Measurements from ENCODE around the gene BMP4.

The BMP4 gene

GRCh38 chr14:53938136-53938837, 18.3 kb downstream of the BMP4 start:
- no peak for DNase-seq (ENCODE audit: low read depth)
- TF ChIP-seq CTCF (conservative IDR thresholded peaks at IDR 0.05; ENCODE audit: control insufficient read depth, insufficient read depth, low read depth, low read length), result no peak
- H3K4me3 ChIP-seq (ENCODE audit: control insufficient read depth, low read depth, low read length), result no peak overlapping the region

GRCh38 chr14:53934778-53935414, 21.7 kb downstream of the BMP4 start:
- no peak for TF ChIP-seq CTCF (conservative IDR thresholded peaks at IDR 0.05; ENCODE audit: control insufficient read depth, insufficient read depth, low read depth, low read length)
- no peak overlapping the region for H3K4me3 ChIP-seq (ENCODE audit: control insufficient read depth, low read depth, low read length)
- no peak for DNase-seq (ENCODE audit: low read depth)

- no peak for DNase-seq (ENCODE audit: low read depth)
- no peak for TF ChIP-seq CTCF (conservative IDR thresholded peaks at IDR 0.05; ENCODE audit: control insufficient read depth, insufficient read depth, low read depth, low read length)
- no peak overlapping the region for H3K4me3 ChIP-seq (ENCODE audit: control insufficient read depth, low read depth, low read length)
Measured at GRCh38 chr14:53932966-53933365, 23.7 kb downstream of the BMP4 start.

GRCh38 chr14:53929871-53930715, 26.5 kb downstream of the BMP4 start:
- DNase-seq (ENCODE audit: low read depth), result no peak
- TF ChIP-seq CTCF (conservative IDR thresholded peaks at IDR 0.05; ENCODE audit: control insufficient read depth, insufficient read depth, low read depth, low read length), result peak; percentile 30
- H3K4me3 ChIP-seq (ENCODE audit: control insufficient read depth, low read depth, low read length), result no peak overlapping the region

GRCh38 chr14:53927171-53927570, 29.5 kb downstream of the BMP4 start:
- DNase-seq (ENCODE audit: low read depth), result peak; percentile 12
- H3K4me3 ChIP-seq (ENCODE audit: control insufficient read depth, low read depth, low read length), result no peak overlapping the region
- no peak for TF ChIP-seq CTCF (conservative IDR thresholded peaks at IDR 0.05; ENCODE audit: control insufficient read depth, insufficient read depth, low read depth, low read length)

GRCh38 chr14:53925201-53925766, 31.3 kb downstream of the BMP4 start:
- TF ChIP-seq CTCF (conservative IDR thresholded peaks at IDR 0.05; ENCODE audit: control insufficient read depth, insufficient read depth, low read depth, low read length), result no peak
- peak; percentile 40 for DNase-seq (ENCODE audit: low read depth)
- no peak overlapping the region for H3K4me3 ChIP-seq (ENCODE audit: control insufficient read depth, low read depth, low read length)

All from fibroblast of mammary gland (primary cell).